Spleen (tissue), 7 donors: ENCODE results near the gene RASA3.

ENCODE experiments used
- CTCF ChIP-seq, 11 experiments: fragments of 200-600 bp in 7 of 11; fragments of 450-650 bp in 4 of 11; sonication (generic) in 4 of 11; IDR thresholded peaks in 8 of 11; conservative IDR thresholded peaks in 3 of 11; 1 replicate in 7 of 11; 2 replicates in 4 of 11; pipeline versions ENCODE4 v1.4.0 to v1.8.0; 2016 to 2021; ENCODE audit warnings: antibody characterized with exemption in 11 of 11, inconsistent platforms in 4 of 11, mild to moderate bottlenecking in 1 of 11
- POLR2A ChIP-seq, 3 donors: fragments of 450-650 bp; IDR thresholded peaks; one replicate each; pipeline ENCODE4 v1.5.1; 2017; ENCODE audit warnings: antibody characterized with exemption in 3 of 3, mild to moderate bottlenecking in 1 of 3
- donor health status: DM: no; HTN: no; CAD: no; lungs with moderate emphysema.
- donor health status: DM: no; HTN: no; CAD: no.
- donor health status: DM: no; HTN: no; CAD: no.

- TF ChIP-seq CTCF (IDR thresholded peaks at IDR 0.05 in 8 of 11, conservative IDR thresholded peaks at IDR 0.05 in 3 of 11), result no peak
- no peak for TF ChIP-seq POLR2A (IDR thresholded peaks at IDR 0.05)
Measured at GRCh38 chr13:114062754-114063153, 69.7 kb downstream of the RASA3 start.
